ENCODE data around the gene LDLR.
"Not testable (repeated sequence)": the region's sequence is repeated elsewhere in the genome, so short reads cannot be mapped to it uniquely, and the experiment has no call there.

The LDLR gene

GRCh38 chr19:11142528-11143171 lies 53.4 kb downstream of the LDLR start:
- DNase-seq, result no peak

DNA sequence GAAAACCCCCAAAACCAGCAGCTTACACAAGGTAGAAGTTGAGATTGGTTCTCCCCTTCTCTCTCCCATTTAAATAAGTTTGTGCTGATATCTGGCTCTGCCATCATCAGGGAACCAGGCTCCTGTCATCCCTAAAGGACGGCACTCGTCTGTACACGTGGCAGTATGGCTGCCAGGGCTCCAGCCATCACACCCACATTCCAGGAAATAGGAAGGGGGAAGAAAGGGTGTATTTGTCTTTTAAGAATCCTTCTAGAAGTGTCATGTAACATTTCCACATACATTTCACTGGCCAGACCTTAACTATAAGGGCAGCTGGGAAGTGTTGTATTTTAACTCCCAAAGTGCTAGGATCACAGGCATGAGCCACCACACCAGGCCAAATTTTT lies 56.3 kb downstream of the LDLR start:
- DNase-seq, result no peak

GRCh38 chr19:11148001-11148400 lies 58.7 kb downstream of the LDLR start:
- no peak for DNase-seq

DNA sequence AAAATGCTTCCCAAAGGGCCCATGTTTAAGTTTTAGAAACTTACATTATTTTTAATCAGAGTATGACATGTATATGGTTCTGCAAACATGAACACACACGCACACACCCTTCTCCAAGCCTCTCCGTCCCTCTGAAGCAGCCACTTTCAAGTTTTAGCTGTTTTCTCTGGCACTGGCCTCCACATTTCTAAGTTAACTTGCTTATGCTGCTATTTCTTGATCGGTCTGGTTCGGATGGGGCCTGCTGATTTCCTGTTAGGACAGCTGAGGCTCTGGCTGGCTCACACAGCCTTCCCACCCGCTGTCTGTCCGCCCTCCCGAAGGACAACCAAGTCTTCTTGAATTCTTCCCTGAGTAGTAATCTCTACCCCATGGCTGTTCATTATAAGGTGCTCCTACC lies 61.9 kb downstream of the LDLR start:
- DNase-seq, result no peak

DNA sequence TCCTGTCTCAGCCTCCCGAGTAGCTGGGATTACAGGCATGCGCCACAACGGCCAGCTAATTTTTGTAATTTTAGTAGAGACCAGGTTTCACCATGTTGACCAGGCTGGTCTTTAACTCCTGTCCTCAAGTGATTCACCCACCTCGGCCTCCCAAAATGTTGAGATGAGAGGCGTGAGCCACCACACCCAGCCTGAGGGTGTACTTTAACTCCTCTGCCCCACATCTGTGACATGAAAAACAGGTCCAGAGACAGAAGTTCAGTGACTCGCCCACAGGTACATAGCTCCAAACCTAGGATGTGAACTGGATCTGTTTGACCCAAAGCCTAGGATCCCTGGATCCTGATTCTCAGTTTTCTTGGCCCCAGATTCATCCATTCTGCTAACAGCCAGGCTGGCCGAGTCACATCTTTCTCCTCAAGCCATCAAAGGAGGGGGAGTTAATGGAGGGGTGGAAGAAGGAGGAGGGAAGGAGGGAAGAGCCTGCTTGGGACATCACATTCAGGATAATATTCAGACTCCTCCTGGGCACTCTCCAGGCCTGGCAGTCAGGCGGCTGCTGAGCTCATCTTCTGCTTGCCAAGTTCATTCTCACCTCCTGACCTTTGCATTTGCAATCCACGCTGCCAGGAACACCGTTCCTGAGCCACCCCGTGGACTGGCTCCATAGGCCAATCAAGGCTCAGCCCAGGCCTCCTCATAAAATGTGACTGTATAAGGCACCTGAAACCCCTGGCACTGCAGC lies 63.2 kb downstream of the LDLR start:
- DNase-seq, result no peak

GRCh38 chr19:11154683-11155047 lies 65.4 kb downstream of the LDLR start:
- DNase-seq, result no peak

DNA sequence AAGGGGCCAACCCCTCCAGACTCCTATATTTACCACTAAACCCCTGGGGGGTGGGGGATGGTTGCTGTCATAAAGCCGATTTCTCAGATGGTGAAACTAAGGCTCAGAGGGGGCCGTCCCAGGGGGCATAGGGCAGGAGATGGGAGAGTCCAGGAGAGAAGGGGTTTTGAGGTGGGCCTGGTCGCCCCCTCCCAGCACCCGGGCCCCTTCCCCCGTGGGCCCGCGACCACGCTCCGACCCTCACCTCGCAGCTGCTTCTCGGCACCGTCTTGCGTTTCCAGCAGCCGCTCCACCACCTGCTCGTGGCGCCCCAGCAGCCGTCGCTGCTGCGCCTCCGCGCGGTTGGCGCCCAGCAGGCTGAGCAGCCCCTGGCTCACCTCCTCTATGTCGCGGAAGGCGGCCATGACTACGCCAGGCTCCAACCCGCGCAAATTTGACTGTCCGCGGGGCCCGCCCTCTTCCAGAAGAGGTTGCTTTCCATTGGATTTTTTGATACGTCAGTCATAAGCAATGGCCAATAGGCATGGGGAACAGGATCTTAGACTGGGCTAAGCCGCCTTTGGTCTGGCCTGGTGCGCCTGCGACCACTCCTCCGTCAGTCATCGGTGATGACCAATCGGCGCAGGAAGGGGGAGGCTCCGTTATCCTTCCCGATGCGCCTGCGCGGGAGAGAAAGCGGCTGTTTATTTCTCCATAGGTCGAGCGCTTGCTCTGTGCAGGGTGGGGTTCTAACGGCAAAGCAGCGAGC lies 66.3 kb downstream of the LDLR start, which contains the start of gene SPC24:
Gene SPC24 (minus strand): TSS at position 410 of the 748 bp plus-strand sequence. CDS start 6 bp downstream, at position 404.
- DNase-seq, result peak; percentile 73

GRCh38 chr19:11159598-11160439 lies 70.6 kb downstream of the LDLR start:
- no peak for DNase-seq

DNA sequence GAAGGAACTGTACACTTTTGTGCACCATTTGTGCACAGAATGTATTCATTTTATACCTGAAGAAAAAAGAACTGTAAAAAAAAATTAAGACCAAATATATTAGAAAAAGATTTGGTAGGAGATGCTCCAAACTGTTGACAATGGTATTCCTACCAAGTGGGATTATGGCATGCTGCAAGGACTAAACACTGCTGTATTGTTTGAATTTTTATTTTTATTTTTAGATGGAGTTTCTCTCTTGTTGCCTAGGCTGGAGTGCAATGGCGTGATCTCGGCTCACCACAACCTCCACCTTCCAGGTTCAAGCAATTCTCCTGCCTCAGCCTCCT lies 71.1 kb downstream of the LDLR start:
- DNase-seq, result not testable (repeated sequence)

- DNase-seq, result no peak
Observed at GRCh38 chr19:11164296-11164695, 75.0 kb downstream of the LDLR start.

DNA sequence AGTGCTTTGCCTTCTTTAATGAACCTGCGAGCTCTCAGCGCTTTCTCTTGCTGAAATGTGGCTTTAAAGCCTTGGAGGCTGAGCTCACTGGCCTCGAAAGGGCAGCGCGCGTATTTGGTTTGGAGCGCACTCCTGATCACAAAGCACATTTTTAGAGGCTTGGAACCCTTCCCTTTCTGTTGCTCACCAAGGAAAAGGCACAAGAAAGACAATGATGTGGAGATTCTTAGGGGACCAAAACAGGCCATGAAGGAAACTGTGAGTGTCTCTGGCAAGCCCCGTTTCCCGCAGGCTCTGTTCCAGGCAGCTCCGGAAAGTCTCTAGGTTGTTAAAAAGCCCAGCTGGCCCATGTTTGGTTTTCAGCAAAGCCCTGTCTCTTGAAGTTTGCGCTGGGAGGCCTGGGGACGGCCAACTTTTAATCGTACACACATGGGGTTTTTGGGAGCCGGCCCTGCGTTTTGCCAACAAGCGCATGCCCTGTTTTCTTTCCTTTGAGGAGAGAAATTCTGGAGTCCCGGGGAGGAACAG lies 75.7 kb downstream of the LDLR start:
- no peak for DNase-seq

DNA sequence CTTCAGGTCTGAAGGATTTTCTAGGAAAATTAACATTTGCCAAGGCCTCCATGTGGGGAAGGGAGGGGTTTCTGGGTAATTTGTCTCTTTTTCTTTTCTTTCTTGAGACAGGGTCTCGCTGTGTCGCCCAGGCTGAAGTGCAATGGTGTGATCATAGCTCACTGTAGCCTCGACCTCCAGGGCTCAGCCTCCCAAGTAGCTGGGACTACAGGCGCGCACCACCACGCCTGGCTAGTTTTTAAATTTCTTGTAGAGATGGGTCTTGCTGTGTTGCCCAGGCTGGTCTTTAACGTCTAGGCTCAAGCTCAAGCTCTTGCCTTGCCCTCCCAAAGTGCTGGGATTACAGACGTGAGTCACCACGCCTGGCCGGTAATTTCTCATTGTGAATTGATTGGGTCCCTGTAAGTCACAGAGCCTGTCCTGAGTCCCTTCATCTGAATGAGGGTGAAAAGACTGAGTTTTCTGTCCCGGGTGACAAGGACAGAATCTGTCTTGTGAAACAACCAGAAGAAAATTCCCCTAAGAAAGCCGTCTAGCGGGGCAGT lies 76.3 kb downstream of the LDLR start:
- DNase-seq, result no peak

DNA sequence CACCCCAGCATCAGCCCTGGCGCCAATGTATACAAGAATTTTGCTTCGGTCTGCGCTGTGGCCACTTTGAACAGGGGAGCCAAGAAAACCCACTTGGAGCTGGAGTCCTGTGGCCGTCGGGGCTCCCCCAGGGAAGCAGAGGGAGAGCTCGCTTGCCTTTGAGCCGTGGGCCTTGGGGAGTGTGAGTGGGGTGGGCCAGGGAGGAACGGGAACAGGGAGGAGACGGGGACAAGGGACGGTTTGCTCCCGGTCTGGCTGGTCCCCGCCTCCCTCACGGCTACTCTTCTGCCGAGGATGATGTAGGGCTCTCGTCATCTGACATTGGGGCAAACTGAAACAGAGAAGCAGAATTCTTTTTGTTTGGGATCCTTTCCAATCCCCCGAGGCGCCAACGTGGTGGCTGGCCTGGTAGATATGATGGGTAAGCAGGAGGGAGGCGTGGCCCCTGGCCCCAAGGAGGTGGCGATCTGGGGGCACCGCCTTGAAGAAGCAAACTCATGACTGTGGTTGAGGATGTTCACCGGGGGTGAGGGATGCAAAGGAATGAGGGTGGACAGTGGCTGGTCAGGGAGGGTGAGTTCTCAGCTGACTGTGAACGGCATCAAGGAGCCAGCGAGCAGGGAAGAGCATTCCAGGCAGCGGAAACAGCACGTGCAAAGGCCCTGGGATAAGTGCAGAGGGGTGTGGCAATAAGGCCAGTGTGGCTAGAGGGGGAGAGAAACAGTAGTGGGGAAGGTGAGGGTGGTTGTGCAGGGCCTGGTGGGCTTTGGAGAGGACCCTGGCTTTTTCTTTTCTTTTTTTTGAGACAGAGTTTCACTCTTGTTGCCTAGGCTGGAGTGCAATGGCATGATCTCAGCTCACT lies 77.2 kb downstream of the LDLR start:
- no peak for DNase-seq

DNA sequence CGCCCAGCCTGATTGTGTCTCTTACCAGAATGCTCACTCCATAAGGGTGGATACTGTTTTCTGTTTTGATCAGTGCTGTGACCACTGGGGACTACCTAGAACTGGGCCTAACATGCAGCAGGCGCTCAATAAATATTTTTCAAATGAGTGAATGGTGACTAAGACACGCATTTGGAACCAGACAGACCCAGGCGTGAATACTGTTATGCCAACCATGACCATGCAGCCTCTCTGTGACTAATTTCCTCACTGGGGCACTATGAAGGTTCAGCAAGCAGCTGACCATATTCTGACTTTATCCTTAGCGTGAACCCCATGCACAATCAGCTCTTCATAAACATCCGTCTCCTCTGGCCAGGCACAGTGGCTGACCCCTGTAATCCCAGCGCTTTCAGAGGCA lies 79.3 kb downstream of the LDLR start:
- DNase-seq, result no peak

DNA sequence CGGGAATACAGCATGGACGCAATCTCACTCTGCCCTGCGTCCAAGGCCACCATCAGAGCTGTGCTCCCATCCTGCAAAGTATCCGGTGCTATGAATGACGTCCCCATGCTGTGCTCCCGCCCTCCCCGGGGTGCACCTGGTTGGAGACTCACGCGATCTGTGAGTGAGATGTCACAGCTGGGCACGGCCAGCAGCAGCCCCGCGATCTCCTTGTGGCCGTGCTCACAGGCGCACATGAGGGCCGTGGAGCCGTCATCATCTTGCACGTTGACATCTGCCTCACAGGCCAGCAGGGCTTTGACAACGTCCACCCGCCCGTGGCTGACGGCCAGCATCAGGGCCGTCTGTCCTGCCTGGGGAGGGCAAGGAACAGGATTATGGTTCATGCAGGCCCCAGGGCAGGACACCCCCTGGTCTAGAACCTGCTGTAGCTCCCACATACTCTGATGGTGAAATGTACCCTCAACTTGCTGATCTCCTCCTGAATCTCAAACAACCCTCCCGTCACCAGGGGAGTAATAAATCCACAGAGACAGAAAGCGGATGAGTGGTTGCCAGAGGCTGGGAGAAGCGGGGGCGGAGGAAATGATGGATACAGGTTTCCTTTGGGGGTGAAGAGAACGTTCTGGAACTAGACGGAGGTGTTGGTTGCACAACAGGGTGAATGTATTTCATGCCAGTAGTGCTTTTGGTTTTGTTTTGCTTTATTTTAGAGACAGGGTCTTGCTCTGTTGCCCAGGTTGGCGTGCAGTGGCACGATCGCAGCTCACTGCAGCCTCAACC lies 80.8 kb downstream of the LDLR start:
- no peak for DNase-seq

DNA sequence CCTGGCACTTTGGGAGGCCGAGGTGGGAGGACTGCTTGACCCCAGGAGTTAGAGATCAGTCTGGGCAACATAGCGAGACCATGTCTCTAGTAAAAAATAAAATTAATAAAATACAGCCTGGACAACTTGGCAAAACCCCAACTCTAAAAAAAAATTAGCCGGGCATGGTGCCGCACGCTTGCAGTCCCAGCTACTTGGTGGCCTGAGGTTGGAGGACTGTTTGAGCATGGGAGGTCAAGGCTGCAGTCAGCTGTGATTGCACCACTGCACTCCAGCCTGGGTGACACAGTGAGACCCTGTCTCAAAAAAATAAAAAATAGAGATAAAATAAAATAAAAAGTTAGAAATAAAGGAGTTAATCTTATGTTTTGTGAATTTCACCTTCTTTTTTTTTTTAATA lies 81.9 kb downstream of the LDLR start:
- no peak for DNase-seq

DNA sequence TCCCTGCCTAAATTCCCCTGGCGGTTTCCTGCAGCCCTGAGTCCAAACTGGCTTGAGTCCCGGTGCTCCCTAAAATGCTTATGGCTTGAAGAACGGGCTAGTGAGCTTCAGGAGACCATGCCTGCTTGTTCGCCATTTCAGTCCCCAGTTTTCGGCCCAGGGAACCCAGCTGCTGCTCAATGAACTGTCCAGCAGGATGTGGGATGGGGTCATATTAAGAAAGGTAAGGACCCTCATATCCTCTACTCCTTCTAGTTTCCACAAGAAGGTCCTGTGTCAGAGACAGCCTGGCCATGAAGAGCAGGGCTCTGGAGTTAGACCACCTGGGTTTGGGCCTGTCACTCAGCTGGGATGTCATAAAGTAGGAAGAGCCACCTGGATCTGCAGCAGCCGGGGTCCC lies 83.3 kb downstream of the LDLR start:
- no peak for DNase-seq

GRCh38 chr19:11173516-11174155 lies 84.4 kb downstream of the LDLR start:
- no peak for DNase-seq

DNA sequence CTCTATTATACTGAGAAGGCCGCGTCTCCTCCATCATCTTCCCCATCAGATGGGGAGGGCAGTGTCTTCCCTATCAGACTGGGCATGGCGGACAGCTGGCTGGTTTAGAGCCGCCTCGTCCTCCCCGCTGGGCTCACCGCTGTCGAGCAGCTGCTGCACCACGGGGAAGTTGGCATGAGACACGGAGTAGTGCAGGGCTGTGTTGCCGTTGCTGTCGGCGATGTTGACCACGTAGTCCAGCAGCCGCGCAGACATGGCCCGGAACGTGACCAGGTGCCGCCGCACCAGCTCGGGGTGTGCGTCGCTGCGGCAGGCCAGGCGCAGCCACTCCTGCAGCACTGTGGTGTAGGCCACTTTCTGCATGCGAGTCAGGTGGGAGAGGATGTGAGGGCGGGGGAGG lies 85.1 kb downstream of the LDLR start:
- no peak for DNase-seq

DNA sequence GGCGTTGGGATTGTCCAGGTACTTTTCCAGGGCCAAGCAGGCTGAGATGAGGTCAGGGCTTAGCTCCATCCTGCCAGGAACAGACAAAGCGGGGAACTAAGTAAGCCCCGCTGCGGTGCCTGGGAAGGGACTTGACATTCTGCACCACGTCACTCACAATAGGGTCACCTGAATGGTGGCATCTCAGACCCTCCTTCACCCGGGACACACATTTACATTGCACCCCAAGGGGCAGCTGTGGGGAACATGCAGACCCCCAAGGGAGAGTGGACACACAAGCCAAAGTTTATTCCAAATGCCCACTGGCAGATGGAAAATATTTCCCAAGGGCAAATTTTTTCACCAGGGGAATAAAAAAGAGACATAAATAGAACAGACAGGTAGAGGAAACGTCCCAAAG lies 86.7 kb downstream of the LDLR start:
- DNase-seq, result no peak
